HEK293T (cell line): ENCODE results near the gene MAX.

Experiments
- ARNT ChIP-seq: fragments of 450-650 bp; IDR thresholded peaks from 2 replicates; pipeline ENCODE4 v1.6.1; 2017; ENCODE audit warnings: mild to moderate bottlenecking
- BHLHE40 ChIP-seq: fragments of 450-650 bp; IDR thresholded peaks from 2 replicates; pipeline ENCODE4 v1.6.1; 2016; ENCODE audit warnings: mild to moderate bottlenecking, moderate library complexity, borderline replicate concordance
- ELF4 ChIP-seq: fragments of 450-650 bp; IDR thresholded peaks from 2 replicates; pipeline ENCODE4 v1.6.1; 2017; ENCODE audit warnings: antibody characterized with exemption
- FOXK2 ChIP-seq: fragments of 450-650 bp; IDR thresholded peaks from 2 replicates; pipeline ENCODE4 v1.6.1; 2016; ENCODE audit warnings: mild to moderate bottlenecking
- FOXM1 ChIP-seq: fragments of 450-650 bp; IDR thresholded peaks from 2 replicates; pipeline ENCODE4 v1.6.1; 2017; ENCODE audit warnings: mild to moderate bottlenecking, borderline replicate concordance
- HDGF ChIP-seq: fragments of 450-650 bp; IDR thresholded peaks from 2 replicates; pipeline ENCODE4 v1.6.1; 2017; ENCODE audit warnings: antibody characterized with exemption, borderline replicate concordance
- NFRKB ChIP-seq: fragments of 450-650 bp; IDR thresholded peaks from 2 replicates; pipeline ENCODE4 v1.6.1; 2016; ENCODE audit warnings: mild to moderate bottlenecking, moderate library complexity
- SP1 ChIP-seq: fragments of 450-650 bp; IDR thresholded peaks from 2 replicates; pipeline ENCODE4 v1.6.1; 2017
- SUZ12 ChIP-seq: fragments of 450-650 bp; IDR thresholded peaks from 2 replicates; pipeline ENCODE4 v1.6.1; 2016; ENCODE audit warnings: mild to moderate bottlenecking
- TARDBP ChIP-seq: fragments of 450-650 bp; IDR thresholded peaks from 2 replicates; pipeline ENCODE4 v1.6.1; 2016
- ZNF384 ChIP-seq: fragments of 450-650 bp; IDR thresholded peaks from 2 replicates; pipeline ENCODE4 v1.6.1; 2016

- TF ChIP-seq ELF4 (no peak), NFRKB (no peak), ARNT (no peak), FOXM1 (no peak), BHLHE40 (no peak), TARDBP (no peak), SUZ12 (no peak), ZNF384 (no peak), FOXK2 (no peak), SP1 (no peak), HDGF (no peak)
Measured at GRCh38 chr14:65084554-65085505, 17.5 kb downstream of the MAX start.
